ENCODE data around the gene IQCN.

- TF ChIP-seq ZNF274 (IDR thresholded peaks at IDR 0.05; ENCODE audit: low read depth, low read length) (no peak), YY1 (IDR thresholded peaks at IDR 0.05; ENCODE audit: insufficient read depth, insufficient read length) (no peak), SUZ12 (IDR thresholded peaks at IDR 0.05; ENCODE audit: extremely low read depth, insufficient read depth, insufficient read length) (no peak)
These were observed 48.7 kb upstream of the IQCN start, which contains the start of gene LSM4 for GRCh38 chr19:18322759-18323460.

Measured in NT2/D1 (cell line).